Lower lobe of right lung (tissue), 2 donors: ENCODE measurements around the gene CPLX1. TPM values are rescaled to one million over a fixed set of nuclear protein-coding genes. Genes with fewer than 3 reads are reported as not detected.
A peak's percentile ranks its signal among the peaks of the same experiment; 100 is the strongest.

Source experiments
- ATAC-seq, 2 donors: fragments of 200-7000 bp; cut with Tn5 transposase; one replicate each; pipeline ENCODE4 v1.9.1; 2020 to 2022; ENCODE audit warnings: mild to moderate bottlenecking in 2 of 2, moderate library complexity in 2 of 2
- DNase-seq: peaks from one replicate; pipeline ENCODE4 v3.0.0-alpha.2; 2020
- H3K27ac ChIP-seq: fragments of 200-600 bp; one replicate; pipeline ENCODE4 v1.8.0; 2022
- H3K27me3 ChIP-seq: fragments of 200-600 bp; one replicate; pipeline ENCODE4 v1.8.0; 2022; ENCODE audit warnings: low read depth
- H3K36me3 ChIP-seq: fragments of 200-600 bp; one replicate; pipeline ENCODE4 v1.8.0; 2022; ENCODE audit warnings: mild to moderate bottlenecking
- H3K4me1 ChIP-seq: fragments of 200-600 bp; one replicate; pipeline ENCODE4 v1.8.0; 2022
- H3K4me3 ChIP-seq: fragments of 200-600 bp; one replicate; pipeline ENCODE4 v1.8.0; 2022; ENCODE audit warnings: mild to moderate bottlenecking
- H3K9me3 ChIP-seq: fragments of 200-600 bp; one replicate; pipeline ENCODE4 v1.8.0; 2022
- CTCF ChIP-seq: fragments of 200-600 bp; IDR thresholded peaks from one replicate; pipeline ENCODE4 v1.8.0; 2022; ENCODE audit warnings: antibody characterized with exemption, mild to moderate bottlenecking
- intact Hi-C: fragments of 100-400 bp; cut with DNase I; formaldehyde crosslinking; loops from one replicate; pipeline ENCODE4 v1.11.0; 2022
- total RNA-seq: library from RNA; stranded (reverse); fragmentation: NEBNext Ultra II Directional; extraction: Animal tissue kit (Norgen Biotek cat#: 25700); gene quantifications from one replicate; pipeline ENCODE4 v1.2.1, GENCODE V29; 2021
- donor health status: DM: no; HTN: yes; CAD: no; lungs with severe emphysema.

Gene CPLX1
- total RNA-seq, 1 donor from 2014 or later: 3.9 TPM

GRCh38 chr4:795726-796119 is 30.2 kb downstream of the CPLX1 start:
- no peaks in the 10 kb centered on the region for H3K9me3 ChIP-seq
- intact Hi-C loops: no loop called here
- TF ChIP-seq CTCF: no peak
- peaks cover 54% of the 10 kb centered on the region for H3K27me3 ChIP-seq
- no peak overlapping the region for H3K4me3 ChIP-seq
- ATAC-seq (no peak), DNase-seq (peak; percentile 18)
- peaks cover 19% of the 10 kb centered on the region for H3K4me1 ChIP-seq
- no peaks in the 10 kb centered on the region for H3K36me3 ChIP-seq
- H3K27ac ChIP-seq: no peak overlapping the region

- peak overlapping the region; percentile 32 for H3K4me3 ChIP-seq
- DNase-seq (peak; percentile 38), ATAC-seq (no peak)
- intact Hi-C loops: no loop called here
- H3K9me3 ChIP-seq: no peaks in the 10 kb centered on the region
- H3K4me1 ChIP-seq: peaks cover 19% of the 10 kb centered on the region
- no peak for TF ChIP-seq CTCF
- no peaks in the 10 kb centered on the region for H3K36me3 ChIP-seq
- H3K27ac ChIP-seq: no peak overlapping the region
- peaks cover 57% of the 10 kb centered on the region for H3K27me3 ChIP-seq
Measured at GRCh38 chr4:794900-795725, 30.8 kb downstream of the CPLX1 start.

GRCh38 chr4:793941-794621 is 31.8 kb downstream of the CPLX1 start:
- peak; percentile 14 for DNase-seq
- H3K27me3 ChIP-seq: peaks cover 65% of the 10 kb centered on the region
- ATAC-seq: no peak

GRCh38 chr4:793093-793861 is 32.7 kb downstream of the CPLX1 start:
- Histone ChIP-seq H3K36me3 (no peaks in the 10 kb centered on the region), H3K9me3 (no peaks in the 10 kb centered on the region), H3K27ac (no peak overlapping the region), H3K4me1 (peaks cover 19% of the 10 kb centered on the region), H3K4me3 (no peak overlapping the region), H3K27me3 (peaks cover 67% of the 10 kb centered on the region)
- no peak for TF ChIP-seq CTCF
- DNase-seq (peak; percentile 31), ATAC-seq (no peak)
- intact Hi-C loops: no loop called here

More at GRCh38 chr4:793941-794621, 31.8 kb downstream of the CPLX1 start:
- Histone ChIP-seq H3K4me3 (no peak overlapping the region), H3K4me1 (peaks cover 19% of the 10 kb centered on the region), H3K36me3 (no peaks in the 10 kb centered on the region), H3K9me3 (no peaks in the 10 kb centered on the region), H3K27ac (no peak overlapping the region)
- intact Hi-C loops: no loop called here
- no peak for TF ChIP-seq CTCF

GRCh38 chr4:792626-793092 is 33.3 kb downstream of the CPLX1 start:
- H3K27ac ChIP-seq: no peak overlapping the region
- peaks cover 73% of the 10 kb centered on the region for H3K27me3 ChIP-seq
- TF ChIP-seq CTCF: no peak
- H3K4me1 ChIP-seq: peaks cover 19% of the 10 kb centered on the region
- H3K4me3 ChIP-seq: peak overlapping the region; percentile 27
- H3K36me3 ChIP-seq: no peaks in the 10 kb centered on the region
- no peak for ATAC-seq
- peak; percentile 40 for DNase-seq
- intact Hi-C loops: no loop called here
- no peaks in the 10 kb centered on the region for H3K9me3 ChIP-seq
